Measurements from ENCODE around the gene MRPL9. TPM values are rescaled to one million over a fixed set of nuclear protein-coding genes. Genes with fewer than 3 reads are reported as not detected.

Gene MRPL9
- total RNA-seq: 10 to 100 TPM; 86.3 to 98.0 TPM
- 92.0 TPM for polyA plus RNA-seq (2013, experiment 1 of 2)
- polyA plus RNA-seq (2013, experiment 2 of 2): 101 TPM
- long read RNA-seq, experiment 1, transcript MRPL9-202 (7 exons, 1,296 nt): major isoform, 34 of 46 reads
- long read RNA-seq, experiment 1, partial matches to known transcripts: 4 of 46 reads
- long read RNA-seq, experiment 1, other reads (novel, unspliced or antisense): 3 of 46 reads
- long read RNA-seq, experiment 2, transcript MRPL9-202 (7 exons, 1,296 nt): major isoform, 59 of 69 reads
- long read RNA-seq, experiment 2, partial matches to known transcripts: 1 of 69 reads
- long read RNA-seq, experiment 2, other reads (novel, unspliced or antisense): 8 of 69 reads
- long read RNA-seq, experiment 3, transcript MRPL9-202 (7 exons, 1,296 nt): major isoform, 169 of 206 reads
- long read RNA-seq, experiment 3, transcript MRPL9-201 (6 exons, 882 nt): minor isoform, 12 of 206 reads
- long read RNA-seq, experiment 3, partial matches to known transcripts: 1 of 206 reads
- long read RNA-seq, experiment 3, other reads (novel, unspliced or antisense): 24 of 206 reads
- long read RNA-seq, experiment 4, transcript MRPL9-201 (6 exons, 882 nt): minor isoform, 5 of 200 reads
- long read RNA-seq, experiment 4, transcript MRPL9-202 (7 exons, 1,296 nt): major isoform, 176 of 200 reads
- long read RNA-seq, experiment 4, partial matches to known transcripts: 10 of 200 reads
- long read RNA-seq, experiment 4, other reads (novel, unspliced or antisense): 8 of 200 reads

DNA sequence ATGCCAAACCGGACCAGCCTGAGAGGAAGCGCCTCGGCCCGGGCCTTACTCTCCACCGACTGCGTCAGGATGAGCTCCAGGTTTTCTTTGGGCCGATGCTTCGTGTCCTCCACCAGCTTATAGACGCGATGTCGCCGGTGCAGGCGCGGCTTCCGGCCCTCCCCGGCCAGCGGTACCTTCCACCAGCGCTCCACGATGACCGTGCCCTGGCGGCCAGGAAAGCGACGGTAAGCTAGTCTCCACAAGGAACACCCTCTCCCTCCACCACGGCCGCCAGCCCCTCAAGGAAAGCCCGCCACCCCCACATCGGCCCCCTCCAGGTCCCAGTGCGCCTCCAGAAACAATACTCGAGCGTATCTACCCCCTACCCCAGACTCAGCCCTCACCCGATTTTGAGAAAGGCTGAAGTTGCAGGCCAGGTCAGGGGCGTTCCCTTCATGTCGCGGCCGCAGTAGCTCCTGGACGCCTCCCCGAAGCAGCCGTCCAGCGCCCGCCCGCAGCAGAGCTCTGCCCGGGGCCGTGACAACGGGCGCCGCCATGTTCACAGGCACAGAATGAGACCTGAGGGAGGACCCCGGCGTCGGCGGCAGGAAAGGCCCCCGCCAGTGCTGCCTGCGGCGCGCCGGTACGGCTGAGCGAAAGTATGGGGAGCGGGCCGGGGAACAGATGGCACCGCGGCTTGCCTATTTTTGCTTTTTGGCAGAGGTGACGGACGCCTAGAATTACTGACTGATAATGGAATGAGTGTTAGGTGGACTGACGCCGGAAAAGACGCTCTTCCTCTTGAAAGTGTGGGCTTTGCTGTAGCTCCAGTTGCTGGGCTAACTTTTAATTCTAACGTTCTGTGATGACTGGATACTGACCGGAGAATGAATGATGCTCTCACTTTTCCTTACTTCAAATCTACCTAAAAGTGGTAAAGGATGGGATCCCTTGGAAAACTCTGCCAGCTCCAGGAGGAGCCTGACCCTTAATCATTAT is at the start of gene MRPL9:
MRPL9 (minus strand) TSS at position 556 of the 981 bp plus-strand sequence; CDS start at position 539, 17 bp downstream.
- H3K4me3 Mint-ChIP-seq: peak within 1 kb of the TSS; percentile 94
- peak within 1 kb of the TSS; percentile 93 for H3K4me3 ChIP-seq (ENCODE audit: low read length)
- H3K27ac ChIP-seq (ENCODE audit: low read depth, low read length): peak within 1 kb of the TSS; percentile 74
- DNase-seq: peak; percentile 94
- H3K27me3 Mint-ChIP-seq (ENCODE audit: insufficient read depth): peaks cover 5% of the 10 kb centered on the region
- peak within 1 kb of the TSS; percentile 83 for H3K27ac Mint-ChIP-seq
- H3K36me3 Mint-ChIP-seq (ENCODE audit: low read depth): peaks cover 29% of the 10 kb centered on the region
- H3K36me3 ChIP-seq (ENCODE audit: control insufficient read depth, insufficient read depth, low read length): peaks cover 36% of the 10 kb centered on the region
- no peaks in the 10 kb centered on the region for H3K9me3 Mint-ChIP-seq
- H3K9ac ChIP-seq (ENCODE audit: extremely low read depth, low read length, poor library complexity, severe bottlenecking): peak within 1 kb of the TSS; percentile 79
- H3K9me3 ChIP-seq (ENCODE audit: control insufficient read depth, low read length): no peaks in the 10 kb centered on the region
- 0 to 1% methylated on average over 19 to 68 of the region's 68 CpGs for WGBS, 2 experiments (ENCODE audit: insufficient coverage in 1 of 2, insufficient read length in 1 of 2)
- peaks cover 10% of the 10 kb centered on the region for H3K4me1 Mint-ChIP-seq
- H3K27me3 ChIP-seq (ENCODE audit: control insufficient read depth, insufficient read depth, low read length, poor library complexity, severe bottlenecking): no peaks in the 10 kb centered on the region
- no peaks in the 10 kb centered on the region for H3K4me1 ChIP-seq (ENCODE audit: control insufficient read depth, insufficient read depth, low read length)
- peak; percentile 24 for TF ChIP-seq CTCF (conservative IDR thresholded peaks at IDR 0.05)

- H3K27me3 Mint-ChIP-seq (ENCODE audit: insufficient read depth): no peaks in the 10 kb centered on the region
- TF ChIP-seq CTCF (conservative IDR thresholded peaks at IDR 0.05): no peak
- 95 to 97% methylated on average over 3 to 9 of the region's 9 CpGs for WGBS, 2 experiments (ENCODE audit: insufficient coverage in 1 of 2, insufficient read length in 1 of 2)
These were observed 47.9 kb upstream of the MRPL9 start for GRCh38 chr1:151811181-151811580.

More at GRCh38 chr1:151811181-151811580, 47.9 kb upstream of the MRPL9 start:
- H3K4me3 ChIP-seq (ENCODE audit: low read length): no peak overlapping the region
- no peak overlapping the region for H3K4me3 Mint-ChIP-seq
- no peaks in the 10 kb centered on the region for H3K27me3 ChIP-seq (ENCODE audit: control insufficient read depth, insufficient read depth, low read length, poor library complexity, severe bottlenecking)
- H3K36me3 ChIP-seq (ENCODE audit: control insufficient read depth, insufficient read depth, low read length): no peaks in the 10 kb centered on the region
- no peak overlapping the region for H3K27ac Mint-ChIP-seq
- H3K4me1 ChIP-seq (ENCODE audit: control insufficient read depth, insufficient read depth, low read length): no peaks in the 10 kb centered on the region
- H3K36me3 Mint-ChIP-seq (ENCODE audit: low read depth): no peaks in the 10 kb centered on the region
- H3K4me1 Mint-ChIP-seq: peaks cover 17% of the 10 kb centered on the region
- no peak overlapping the region for H3K9ac ChIP-seq (ENCODE audit: extremely low read depth, low read length, poor library complexity, severe bottlenecking)
- H3K9me3 Mint-ChIP-seq: no peaks in the 10 kb centered on the region
- H3K9me3 ChIP-seq (ENCODE audit: control insufficient read depth, low read length): no peaks in the 10 kb centered on the region
- no peak for DNase-seq
- no peak overlapping the region for H3K27ac ChIP-seq (ENCODE audit: low read depth, low read length)

All from endodermal cell (in vitro differentiated cells).